HepG2 (cell line): ENCODE data around the gene ETS1. TPM values are rescaled to one million over a fixed set of nuclear protein-coding genes. Genes with fewer than 3 reads are reported as not detected.

Experiments used
- ATAC-seq: fragments of 200-7000 bp; cut with Tn5 transposase; 3 replicates; pipeline ENCODE4 v1.9.1; 2020; ENCODE audit warnings: mild to moderate bottlenecking, moderate library complexity
- BruUV-seq: library from RNA; stranded (reverse); fragments of 400-500 nt; replicated peaks from 2 replicates; lab custom pipeline; 2021; lab: Mats Ljungman, UMichigan
- CTCF ChIA-PET: fragments of 300-600 bp; formaldehyde crosslinking; extraction: SDS; loops from one replicate; lab custom pipeline; 2021; ENCODE audit warnings: low total read pairs, inconsistent platforms, low intra/inter-chr PET ratio; lab: Yijun Ruan, JAX
- POLR2A ChIA-PET: fragments of 350-600 bp; sonication (Branson Sonifier 250); formaldehyde crosslinking; loops from one replicate; lab custom pipeline; 2020; ENCODE audit warnings: antibody characterized with exemption, inconsistent platforms; lab: Yijun Ruan, JAX
- DNase-seq: peaks from one replicate; pipeline ENCODE4 v3.0.0-alpha.2; 2015; ENCODE audit warnings: low spot score
- FAIRE-seq: peaks from 3 replicates; lab custom pipeline; 2011; peaks lifted over from hg19 to GRCh38; lab: Jason Lieb, UNC
- H2AFZ ChIP-seq: one replicate; pipeline ENCODE4 v1.6.1; 2011; ENCODE audit warnings: low read length, inconsistent platforms
- H3K27ac ChIP-seq: fragments of 300-600 bp; 3 replicates; pipeline ENCODE4 v1.8.0; 2011; ENCODE audit warnings: mixed run types, mild to moderate bottlenecking, mixed read lengths, low read length, inconsistent platforms; ENCODE audit not compliant: insufficient read depth; ENCODE audit errors: extremely low read length
- H3K27me3 ChIP-seq, 2 experiments: fragments of 200-600 bp in 1 of 2; 2 replicates in 1 of 2; 3 replicates in 1 of 2; pipeline versions ENCODE4 v1.6.0 to v1.8.0; 2011; ENCODE audit warnings: low read length in 2 of 2, mild to moderate bottlenecking in 2 of 2, moderate library complexity in 2 of 2, inconsistent platforms in 1 of 2; ENCODE audit not compliant: insufficient read depth in 2 of 2, control insufficient read depth in 1 of 2
- H3K36me3 ChIP-seq, 2 experiments: fragments of 200-600 bp in 1 of 2; replicated peaks in 1 of 2; 2 replicates in 1 of 2; 3 replicates in 1 of 2; pipeline versions ENCODE4 v1.5.1 to v1.8.0; 2011; ENCODE audit warnings: low read length in 2 of 2, inconsistent platforms in 1 of 2; ENCODE audit not compliant: insufficient read depth in 2 of 2, control insufficient read depth in 1 of 2
- H3K4me1 ChIP-seq: 2 replicates; pipeline ENCODE4 v1.5.1; 2012; ENCODE audit warnings: low read length, inconsistent platforms; ENCODE audit not compliant: insufficient read depth
- H3K4me2 ChIP-seq: 2 replicates; pipeline ENCODE4 v1.6.0; 2011; ENCODE audit warnings: low read depth, low read length, inconsistent platforms
- H3K4me3 ChIP-seq, 3 experiments: fragments of 200-600 bp in 1 of 3; sonication (generic), shearing (Covaris generic) in 1 of 3; replicated peaks in 1 of 3; 2 replicates each; pipeline ENCODE4 v1.5.1; 2011 to 2016; ENCODE audit warnings: low read length in 3 of 3, inconsistent platforms in 2 of 3, low read depth in 2 of 3, mild to moderate bottlenecking in 2 of 3, control low read depth in 1 of 3, mixed read lengths in 1 of 3; ENCODE audit not compliant: insufficient read depth in 1 of 3
- H3K79me2 ChIP-seq: one replicate; pipeline ENCODE4 v1.6.1; 2011; ENCODE audit warnings: low read length, inconsistent platforms; ENCODE audit not compliant: insufficient read depth
- H3K9ac ChIP-seq: 2 replicates; pipeline ENCODE4 v1.6.0; 2011; ENCODE audit warnings: mild to moderate bottlenecking, low read depth, low read length, inconsistent platforms; ENCODE audit not compliant: insufficient read depth
- H3K9me3 ChIP-seq: 2 replicates; pipeline ENCODE4 v1.5.1; 2012; ENCODE audit warnings: mild to moderate bottlenecking, low read length
- H4K20me1 ChIP-seq: 2 replicates; pipeline ENCODE4 v1.6.0; 2011; ENCODE audit warnings: inconsistent platforms, mild to moderate bottlenecking, low read length, moderate library complexity; ENCODE audit not compliant: insufficient read depth
- ATF1 ChIP-seq: IDR thresholded peaks from 2 replicates; pipeline ENCODE4 v1.6.1; 2016; ENCODE audit warnings: mild to moderate bottlenecking, control low read depth
- CBX2 ChIP-seq, 2 experiments: fragments of 200-600 bp in 1 of 2; sonication (generic); formaldehyde crosslinking in 1 of 2; IDR thresholded peaks; 2 replicates each; pipeline versions ENCODE4 v1.7.0 to v1.8.1; 2018 to 2022; ENCODE audit warnings: low read depth in 2 of 2, low read length in 1 of 2, mild to moderate bottlenecking in 1 of 2, missing genetic modification reagents in 1 of 2
- HNRNPK ChIP-seq: fragments of 200-400 bp; formaldehyde crosslinking; IDR thresholded peaks from 2 replicates; pipeline ENCODE4 v1.6.1; 2018; ENCODE audit warnings: low read length, low read depth, moderate library complexity, mild to moderate bottlenecking; ENCODE audit not compliant: poor library complexity, severe bottlenecking
- NAIF1 ChIP-seq: sonication (generic); formaldehyde crosslinking; IDR thresholded peaks from 2 replicates; pipeline ENCODE4 v1.5.0; 2020; ENCODE audit warnings: mild to moderate bottlenecking, missing genetic modification reagents, borderline replicate concordance
- PLRG1 ChIP-seq: fragments of 450-650 bp; conservative IDR thresholded peaks from 2 replicates; pipeline ENCODE4 v1.6.1; 2016
- SIN3A ChIP-seq: IDR thresholded peaks from 2 replicates; pipeline ENCODE4 v1.6.1; 2011; ENCODE audit warnings: low read depth, mild to moderate bottlenecking, control low read depth, low read length, borderline replicate concordance
- ZNF12 ChIP-seq: sonication (generic); formaldehyde crosslinking; IDR thresholded peaks from 2 replicates; pipeline ENCODE4 v1.5.0; 2020; ENCODE audit warnings: missing genetic modification reagents
- ZNF232 ChIP-seq: sonication (generic); formaldehyde crosslinking; IDR thresholded peaks from 2 replicates; pipeline ENCODE4 v1.4.0; 2020; ENCODE audit warnings: missing genetic modification reagents, borderline replicate concordance
- ZNF335 ChIP-seq: sonication (generic); formaldehyde crosslinking; IDR thresholded peaks from 2 replicates; pipeline ENCODE4 v1.4.0; 2020; ENCODE audit warnings: missing genetic modification reagents
- ZNF704 ChIP-seq: sonication (generic); formaldehyde crosslinking; IDR thresholded peaks from 2 replicates; pipeline ENCODE4 v1.8.1; 2023; ENCODE audit warnings: mild to moderate bottlenecking, inconsistent platforms, moderate library complexity, missing genetic modification reagents, borderline replicate concordance
- WGBS: methylation state at CpG from one replicate; pipeline ENCODE4 v1.1.6; 2017; ENCODE audit warnings: low lambda C conversion rate; 5-methylcytosine and 5-hydroxymethylcytosine counted together
- in situ Hi-C: cut with HindIII; loops from 2 replicates; pipeline ENCODE4 v1.10.0; 2017; ENCODE audit warnings: low pct_unique_long_range_greater_than_20kb; ENCODE audit not compliant: extremely low pct_ligation_motif_present
- intact Hi-C: fragments of 100-400 bp; cut with micrococcal nuclease; formaldehyde crosslinking; loops from one replicate; pipeline ENCODE4 v1.10.0; 2022; ENCODE audit not compliant: unreplicated experiment
- polyA plus RNA-seq, 8 experiments: library from polyadenylated mRNA; depleted of rRNA in 3 of 8; stranded (reverse) in 7 of 8; unstranded in 1 of 8; fragments of >200 nt; fragmentation: Illumina TruSeq in 4 of 8; extraction: Trizol in 4 of 8; gene quantifications; 2 replicates each; pipeline versions ENCODE4 v1.2.1 to v1.2.3, GENCODE V29; 2011 to 2016; ENCODE audit warnings: low read depth in 4 of 8, missing spikeins in 1 of 8, mixed read lengths in 1 of 8; ENCODE audit not compliant: insufficient read depth in 1 of 8
- total RNA-seq, 5 experiments: library from RNA; depleted of rRNA; stranded (reverse); fragments of >200 nt; fragmentation: Illumina TruSeq; extraction: Trizol; gene quantifications; 2 replicates each; pipeline ENCODE4 v1.2.3, GENCODE V29; 2016; ENCODE audit warnings: low read depth in 1 of 5

The ETS1 gene
- total and polyA plus RNA-seq, 2 of the 13 experiments (the other 11 are each of a cell fraction or from before 2014, with no cell fraction given) = 0.18 to 0.34 TPM

DNA sequence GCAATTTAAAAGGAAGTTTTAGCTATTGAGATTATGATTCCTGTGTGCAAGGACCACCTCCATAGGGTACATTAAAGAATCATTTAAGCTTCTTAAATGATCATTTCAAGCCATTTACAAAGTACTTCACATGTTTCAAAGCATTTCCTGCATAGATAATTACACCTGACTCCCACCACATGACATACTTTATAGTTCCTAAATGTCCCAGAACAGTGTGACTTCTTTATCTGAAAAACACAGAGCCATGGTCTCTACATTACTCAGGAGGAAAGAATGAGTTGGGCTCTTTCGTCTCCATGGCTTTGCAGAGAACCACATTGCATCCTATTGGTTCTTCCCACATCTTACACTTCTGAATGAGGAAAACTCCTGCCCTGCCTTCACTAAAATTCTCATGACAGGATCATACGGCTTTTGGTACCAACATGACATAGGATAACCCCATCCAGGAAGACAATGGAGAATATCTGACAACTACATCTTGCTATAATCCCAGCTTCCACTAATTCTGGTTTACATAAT is 88.6 kb downstream of the ETS1 start (continued):
- TF ChIP-seq ZNF12 (no peak), ATF1 (no peak), CBX2 (IDR thresholded peaks at IDR 0.05; ENCODE audit: low read depth, low read length) (no peak), CBX2 (CRISPR knock-in tag; IDR thresholded peaks at IDR 0.05; ENCODE audit: low read depth) (no peak), PLRG1 (no peak), ZNF232 (CRISPR knock-in tag) (no peak), ZNF335 (CRISPR knock-in tag) (no peak)

GRCh38 chr11:128497776-128498095 is 89.6 kb downstream of the ETS1 start:
- WGBS = 6% methylated on average over 3 of the region's 3 CpGs
- CTCF ChIA-PET = no interaction called here
- Histone ChIP-seq H3K4me2 (no peak overlapping the region), H3K4me3 (no peak overlapping the region), H3K9ac (no peak overlapping the region), H4K20me1 (no peaks in the 10 kb centered on the region)
- in situ Hi-C loops = no loop called here
- POLR2A ChIA-PET = no interaction called here
- no peak for TF ChIP-seq SIN3A
- no peak for TF ChIP-seq ZNF704 (CRISPR knock-in tag)
- no peak for TF ChIP-seq NAIF1
- TF ChIP-seq HNRNPK = no peak
- TF ChIP-seq, all 625 proteins: peak for 0
- no peak for DNase-seq
- intact Hi-C loops = no loop called here
- no peak overlapping the region for H2AFZ ChIP-seq
- H3K4me1 ChIP-seq = no peaks in the 10 kb centered on the region
- no peaks in the 10 kb centered on the region for H3K79me2 ChIP-seq
- no peak overlapping the region for H3K27ac ChIP-seq
- no peaks in the 10 kb centered on the region for H3K36me3 ChIP-seq
- no peak for FAIRE-seq
- no TSS peak for BruUV-seq
- no peaks in the 10 kb centered on the region for H3K9me3 ChIP-seq
- no peak for ATAC-seq
- peaks cover 2 to 3% of the 10 kb centered on the region in 2 experiments; a peak in 1 of 5 replicates for H3K27me3 ChIP-seq
